A549 (cell line): ENCODE measurements around the gene SEC62. TPM values are rescaled to one million over a fixed set of nuclear protein-coding genes. Genes with fewer than 3 reads are reported as not detected.

Source experiments
- ATAC-seq, 2 experiments: fragments of 200-7000 bp in 1 of 2; fragments of >200 bp in 1 of 2; cut with Nextera tagmentation in 1 of 2; cut with Tn5 transposase in 1 of 2; 3 replicates each; pipeline versions ENCODE4 v1.8.0 to v1.9.1; 2018 to 2020; ENCODE audit warnings: mild to moderate bottlenecking in 1 of 2, moderate library complexity in 1 of 2
- CTCF ChIA-PET: fragments of 300-600 bp; sonication (Branson Sonifier 250); formaldehyde crosslinking; extraction: SDS; loops from one replicate; lab custom pipeline; 2021; ENCODE audit warnings: antibody characterized with exemption, inconsistent platforms; lab: Yijun Ruan, JAX
- POLR2A ChIA-PET: fragments of 350-600 bp; formaldehyde crosslinking; extraction: SDS; loops from one replicate; lab custom pipeline; 2021; ENCODE audit warnings: antibody characterized with exemption, inconsistent platforms; lab: Yijun Ruan, JAX
- DNase-seq, 2 experiments: peaks; one replicate each; pipeline versions ENCODE4 v3.0.0 to v3.0.0-alpha.2; 2011 to 2016; ENCODE audit warnings: low read depth in 1 of 2, low spot score in 1 of 2
- FAIRE-seq: peaks from 2 replicates; lab custom pipeline; 2011; peaks lifted over from hg19 to GRCh38; lab: Jason Lieb, UNC
- H3K27ac ChIP-seq, 2 experiments: fragments of >200 bp; sonication (Bioruptor Twin); formaldehyde crosslinking; 3 replicates each; pipeline ENCODE4 v1.5.1; 2016 to 2017
- H3K4me1 ChIP-seq: fragments of >200 bp; sonication (Bioruptor Twin); formaldehyde crosslinking; 3 replicates; pipeline ENCODE4 v1.6.1; 2016
- H3K4me2 ChIP-seq: fragments of >200 bp; sonication (Bioruptor Twin); formaldehyde crosslinking; 3 replicates; pipeline ENCODE4 v1.6.1; 2016
- H3K4me3 ChIP-seq: fragments of >200 bp; sonication (Bioruptor Twin); formaldehyde crosslinking; 3 replicates; pipeline ENCODE4 v1.5.1; 2016
- H3K9me3 ChIP-seq: fragments of >200 bp; sonication (Bioruptor Twin); formaldehyde crosslinking; 3 replicates; pipeline ENCODE4 v1.6.1; 2016
- ATOH8 ChIP-seq: fragments of 250-450 bp; sonication (Bioruptor Pico); IDR thresholded peaks from 2 replicates; pipeline ENCODE4 v1.5.0; 2020; ENCODE audit warnings: low read depth, mild to moderate bottlenecking, moderate library complexity
- BCL3 ChIP-seq: fragments of >200 bp; sonication (Bioruptor Twin); formaldehyde crosslinking; IDR thresholded peaks from 3 replicates; pipeline ENCODE4 v1.6.1; 2016
- BHLHE40 ChIP-seq: IDR thresholded peaks from 2 replicates; pipeline ENCODE4 v1.6.1; 2012; ENCODE audit warnings: low read depth, low read length, inconsistent platforms
- CBX2 ChIP-seq: fragments of 200-600 bp; sonication (generic); IDR thresholded peaks from 2 replicates; pipeline ENCODE4 v1.6.1; 2016; ENCODE audit warnings: low read depth, mild to moderate bottlenecking, borderline replicate concordance
- CEBPB ChIP-seq, 2 experiments: fragments of >200 bp in 1 of 2; sonication (Bioruptor Twin) in 1 of 2; formaldehyde crosslinking in 1 of 2; IDR thresholded peaks; 2 replicates each; pipeline ENCODE4 v1.6.1; 2012 to 2016
- CTCF ChIP-seq: fragments of >200 bp; sonication (Bioruptor Twin); formaldehyde crosslinking; IDR thresholded peaks from 3 replicates; pipeline ENCODE4 v1.5.1; 2016
- ELK1 ChIP-seq: fragments of 150-350 bp; IDR thresholded peaks from 2 replicates; pipeline ENCODE4 v1.6.1; 2014; ENCODE audit warnings: low read depth, mild to moderate bottlenecking, low read length
- EP300 ChIP-seq, 2 experiments: fragments of >200 bp; sonication (Bioruptor Twin); formaldehyde crosslinking; IDR thresholded peaks; 2 replicates in 1 of 2; 3 replicates in 1 of 2; pipeline ENCODE4 v1.6.1; 2016 to 2017
- ESRRA ChIP-seq: fragments of 150-350 bp; IDR thresholded peaks from 2 replicates; pipeline ENCODE4 v1.6.1; 2014; ENCODE audit warnings: mild to moderate bottlenecking, low read length, borderline replicate concordance
- FOSB ChIP-seq: fragments of 250-450 bp; sonication (Bioruptor Pico); IDR thresholded peaks from 2 replicates; pipeline ENCODE4 v1.5.0; 2020; ENCODE audit warnings: mild to moderate bottlenecking, moderate library complexity
- FOSL2 ChIP-seq, 2 experiments: fragments of 450-650 bp in 1 of 2; fragments of >200 bp in 1 of 2; sonication (Bioruptor Twin) in 1 of 2; formaldehyde crosslinking; IDR thresholded peaks; 2 replicates each; pipeline versions ENCODE4 v1.5.0 to v1.6.1; 2016 to 2020; ENCODE audit warnings: mild to moderate bottlenecking in 1 of 2, moderate library complexity in 1 of 2
- FOXS1 ChIP-seq: fragments of 250-450 bp; sonication (Bioruptor Pico); IDR thresholded peaks from 2 replicates; pipeline ENCODE4 v1.5.0; 2020; ENCODE audit warnings: mild to moderate bottlenecking, moderate library complexity
- HMGXB4 ChIP-seq: fragments of 250-450 bp; sonication (Bioruptor Pico); IDR thresholded peaks from 2 replicates; pipeline ENCODE4 v1.5.0; 2021; ENCODE audit warnings: mild to moderate bottlenecking, moderate library complexity, borderline replicate concordance
- HOXB13 ChIP-seq: fragments of 250-450 bp; sonication (Bioruptor Pico); IDR thresholded peaks from 2 replicates; pipeline ENCODE4 v1.5.0; 2020; ENCODE audit warnings: low read depth, mild to moderate bottlenecking, moderate library complexity
- JUNB ChIP-seq: fragments of >200 bp; sonication (Bioruptor Twin); formaldehyde crosslinking; IDR thresholded peaks from 2 replicates; pipeline ENCODE4 v1.6.1; 2016
- MAFK ChIP-seq: fragments of 450-650 bp; IDR thresholded peaks from 2 replicates; pipeline ENCODE4 v1.6.1; 2014; ENCODE audit not compliant: partially characterized antibody
- MAX ChIP-seq: IDR thresholded peaks from 2 replicates; pipeline ENCODE4 v1.6.1; 2012
- NPAS2 ChIP-seq: fragments of 250-450 bp; sonication (Bioruptor Pico); IDR thresholded peaks from 2 replicates; pipeline ENCODE4 v1.8.0; 2022; ENCODE audit warnings: mild to moderate bottlenecking, moderate library complexity, borderline replicate concordance
- POLR2A ChIP-seq: IDR thresholded peaks from 2 replicates; pipeline ENCODE4 v1.6.1; 2012; ENCODE audit warnings: mild to moderate bottlenecking, low read length
- RARB ChIP-seq: fragments of 250-450 bp; sonication (Bioruptor Pico); IDR thresholded peaks from 2 replicates; pipeline ENCODE4 v1.8.0; 2021; ENCODE audit warnings: mild to moderate bottlenecking, moderate library complexity
- RCOR1 ChIP-seq: fragments of 150-350 bp; IDR thresholded peaks from 2 replicates; pipeline ENCODE4 v1.6.1; 2014; ENCODE audit warnings: antibody characterized with exemption, low read length, low read depth
- RFX5 ChIP-seq: fragments of 450-650 bp; IDR thresholded peaks from 2 replicates; pipeline ENCODE4 v1.7.1; 2014; ENCODE audit warnings: antibody characterized with exemption, mild to moderate bottlenecking, moderate library complexity
- RNF2 ChIP-seq: fragments of 200-600 bp; sonication (generic); IDR thresholded peaks from 2 replicates; pipeline ENCODE4 v1.6.1; 2016; ENCODE audit warnings: low read depth, mild to moderate bottlenecking, antibody characterized with exemption, moderate library complexity, borderline replicate concordance
- TP53 ChIP-seq: fragments of 250-450 bp; sonication (Bioruptor Pico); IDR thresholded peaks from 2 replicates; pipeline ENCODE4 v1.5.0; 2021; ENCODE audit warnings: mild to moderate bottlenecking, moderate library complexity
- USF2 ChIP-seq: fragments of 450-650 bp; IDR thresholded peaks from 2 replicates; pipeline ENCODE4 v1.6.1; 2014; ENCODE audit warnings: antibody characterized with exemption
- ZSCAN20 ChIP-seq: fragments of 250-450 bp; sonication (Bioruptor Pico); IDR thresholded peaks from 2 replicates; pipeline ENCODE4 v1.8.0; 2022; ENCODE audit warnings: mild to moderate bottlenecking, moderate library complexity
- WGBS: methylation state at CpG from one replicate; pipeline ENCODE4 v1.1.6; 2017; ENCODE audit errors: missing lambda C conversion rate; 5-methylcytosine and 5-hydroxymethylcytosine counted together
- polyA plus RNA-seq, 4 experiments: library from polyadenylated mRNA; depleted of rRNA in 3 of 4; stranded (reverse); fragments of >200 nt; fragmentation: RNase III in 1 of 4; extraction: RNeasy Plus Mini Kit Qiagen cat#74134 plus additional on column Dnase treatment in 1 of 4; gene quantifications; 2 replicates in 3 of 4; 3 replicates in 1 of 4; pipeline ENCODE4 v1.2.3, GENCODE V29; 2011 to 2017

Gene SEC62
- polyA plus RNA-seq, 2 of the 4 experiments (the other 2 are of a cell fraction): 84.5 to 107 TPM

- no peak overlapping the region for H3K27ac ChIP-seq
- DNase-seq (no peak), ATAC-seq (no peak), FAIRE-seq (no peak)
- H3K4me2 ChIP-seq: no peak overlapping the region
- no peaks in the 10 kb centered on the region for H3K9me3 ChIP-seq
- ChIA-PET POLR2A (no interaction called here), CTCF (no interaction called here)
- no peak for TF ChIP-seq CEBPB (IDR thresholded peaks at IDR 0.05)
- TF ChIP-seq USF2: no peak
- no peak for TF ChIP-seq BCL3
- TF ChIP-seq ATOH8 (CRISPR knock-in tag): no peak
- TF ChIP-seq HMGXB4 (CRISPR knock-in tag): no peak
- no peak for TF ChIP-seq ESRRA
- no peak for TF ChIP-seq FOSL2 (IDR thresholded peaks at IDR 0.05)
- no peak for TF ChIP-seq FOSL2 (CRISPR knock-in tag; IDR thresholded peaks at IDR 0.05)
- TF ChIP-seq RARB (CRISPR knock-in tag): no peak
- TF ChIP-seq RFX5: no peak
- TF ChIP-seq FOXS1 (CRISPR knock-in tag): no peak
- TF ChIP-seq POLR2A: no peak
- TF ChIP-seq RNF2: no peak
- no peak for TF ChIP-seq HOXB13 (CRISPR knock-in tag)
- no peak for TF ChIP-seq RCOR1
- no peak for TF ChIP-seq BHLHE40
- H3K4me1 ChIP-seq: no peaks in the 10 kb centered on the region
- no peak overlapping the region for H3K4me3 ChIP-seq
- WGBS: 64% methylated on average over 7 of the region's 7 CpGs
Observed at GRCh38 chr3:169945313-169945712, 21.3 kb upstream of the SEC62 start.

GRCh38 chr3:169946336-169946735 lies 20.3 kb upstream of the SEC62 start:
- no peak for TF ChIP-seq MAFK
- no peak for TF ChIP-seq BHLHE40
- TF ChIP-seq CTCF: no peak
- TF ChIP-seq EP300 (IDR thresholded peaks at IDR 0.05): no peak
- TF ChIP-seq FOSB (CRISPR knock-in tag): no peak
- no peak for TF ChIP-seq ZSCAN20 (CRISPR knock-in tag)
- TF ChIP-seq CBX2: no peak
- no peak for TF ChIP-seq FOSL2 (IDR thresholded peaks at IDR 0.05)
- TF ChIP-seq FOSL2 (CRISPR knock-in tag; IDR thresholded peaks at IDR 0.05): no peak
- no peak for TF ChIP-seq ELK1
- TF ChIP-seq MAX: no peak
- TF ChIP-seq NPAS2 (CRISPR knock-in tag): no peak
- TF ChIP-seq JUNB: no peak
- TF ChIP-seq TP53: no peak
- WGBS: 62% methylated on average over 3 of the region's 3 CpGs
- no peak overlapping the region for H3K4me3 ChIP-seq
- ATAC-seq (0 out of 6 replicates have a peak, but pooled peaks of 1 of the 2 experiments have one; percentile 13), DNase-seq (no peak), FAIRE-seq (no peak)
- POLR2A ChIA-PET: no interaction called here
- no peak overlapping the region for H3K27ac ChIP-seq
- H3K9me3 ChIP-seq: no peaks in the 10 kb centered on the region
- no peaks in the 10 kb centered on the region for H3K4me1 ChIP-seq
- CTCF ChIA-PET: interaction anchor here (0.6 to 1.0 kb wide), 3 partner anchors 20 to 139 kb away, joined by 3 read pairs; no protein-coding TSS in a partner anchor
- H3K4me2 ChIP-seq: no peak overlapping the region
